NCI-H2171 treated with DMSO at 0.1 percent for 48 hours (cell line): Measurements from ENCODE around the gene AP2M1.

Experiments used
- DNase-seq: peaks from one replicate; lab custom pipeline; 2025; lab: John Stamatoyannopoulos, UW

The AP2M1 gene

DNA sequence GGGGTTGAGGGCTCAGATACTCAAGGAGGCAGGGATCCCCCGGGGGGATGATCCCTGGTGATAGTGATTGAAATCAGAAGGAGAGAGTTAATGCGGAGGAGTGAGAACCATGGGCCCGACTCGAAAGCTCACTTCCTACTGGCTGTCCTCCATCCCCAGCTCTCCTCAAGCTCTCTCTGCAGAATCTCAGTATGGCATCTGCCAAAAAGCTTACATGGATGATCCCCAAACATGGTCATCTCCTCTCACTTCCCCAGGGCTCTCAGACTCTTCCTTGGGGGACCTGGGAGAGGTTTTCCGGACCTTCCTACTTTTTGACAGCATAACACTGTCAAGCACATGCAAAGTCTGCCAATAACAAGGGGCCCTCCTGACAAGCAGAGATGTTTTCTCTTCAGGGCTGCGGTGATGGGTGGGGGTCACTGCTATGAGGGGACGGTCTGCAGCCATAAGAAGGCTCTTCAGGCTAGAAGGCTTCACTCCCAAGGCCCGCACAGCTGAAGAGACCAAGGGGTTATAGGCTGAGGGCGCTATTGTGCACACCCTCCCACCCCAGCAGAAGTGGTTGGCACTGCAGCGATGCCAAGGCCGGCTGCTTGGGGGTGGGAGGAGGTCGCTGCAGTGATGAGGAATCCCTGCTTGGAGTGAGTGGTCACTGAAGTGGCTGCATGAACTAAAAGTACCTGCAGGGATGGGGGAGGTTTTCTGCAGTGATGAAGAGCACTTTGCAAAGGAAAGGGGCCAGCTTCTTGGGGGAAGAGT lies 53.9 kb downstream of the AP2M1 start:
- DNase-seq, result no peak

DNA sequence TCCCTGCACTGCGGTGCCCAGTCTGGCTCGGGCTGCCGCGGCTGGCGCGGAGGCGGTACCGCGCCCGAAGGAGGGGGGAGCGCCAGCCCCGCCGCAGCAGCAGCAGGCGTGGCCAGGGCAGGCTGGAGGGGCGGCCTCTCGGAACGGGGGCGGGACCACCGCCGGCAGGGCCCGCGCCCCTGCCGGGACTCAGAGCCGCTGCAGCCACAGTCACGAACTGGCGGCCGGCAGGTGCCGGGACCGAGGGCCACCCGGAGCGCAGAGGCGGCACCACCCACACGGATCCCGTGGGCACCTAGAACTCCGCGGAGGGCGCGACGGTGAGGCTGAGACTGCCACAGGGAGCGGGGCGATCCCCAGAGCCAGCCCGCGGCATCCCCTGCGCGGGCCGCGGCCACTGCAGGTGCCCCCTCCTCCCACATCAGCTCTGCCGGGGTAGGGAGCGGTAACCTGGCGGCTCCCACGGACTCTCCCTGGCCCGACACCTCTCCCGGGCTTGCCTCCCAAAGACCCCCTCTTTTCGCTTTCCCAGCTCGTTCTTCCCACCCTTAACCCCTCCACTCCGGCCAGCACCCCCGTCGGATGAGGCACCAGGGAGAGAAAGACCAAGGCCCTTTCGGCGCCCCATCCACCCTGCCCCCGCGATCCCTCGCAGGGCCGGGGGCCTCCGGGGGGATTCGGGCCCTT lies 54.9 kb downstream of the AP2M1 start, which contains the start of gene VWA5B2:
TSS of gene VWA5B2 (plus strand) at position 192 of the 687 bp plus-strand sequence. CDS start 944 bp downstream, outside the sequence.
- peak; percentile 82 for DNase-seq

DNA sequence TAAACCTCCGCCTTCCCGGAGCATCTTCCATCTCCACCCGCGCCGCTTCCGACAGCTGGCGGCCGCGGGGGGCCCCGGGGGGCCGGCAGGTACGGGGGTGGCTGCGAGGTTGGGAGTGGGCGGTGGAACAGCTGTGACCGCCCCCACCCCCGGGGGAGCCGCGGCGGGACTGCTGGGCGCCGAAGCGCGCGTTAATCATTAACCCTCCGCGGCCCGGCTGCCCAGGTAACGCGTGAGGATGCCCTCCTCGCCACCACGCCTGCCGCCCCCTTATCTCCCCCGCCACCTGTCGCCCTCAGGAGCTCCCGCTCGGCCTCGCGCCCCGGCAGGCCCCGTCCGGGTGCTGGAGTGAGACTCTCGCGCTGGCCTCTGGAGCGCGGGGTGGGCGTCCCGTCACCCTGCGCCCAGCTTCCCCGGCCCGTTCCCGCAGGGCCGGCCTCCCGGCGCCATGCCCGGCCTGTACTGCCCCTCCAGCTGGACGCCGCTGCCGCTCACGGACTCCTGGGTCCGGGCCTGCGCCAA lies 55.5 kb downstream of the AP2M1 start:
- DNase-seq, result peak; percentile 80

DNA sequence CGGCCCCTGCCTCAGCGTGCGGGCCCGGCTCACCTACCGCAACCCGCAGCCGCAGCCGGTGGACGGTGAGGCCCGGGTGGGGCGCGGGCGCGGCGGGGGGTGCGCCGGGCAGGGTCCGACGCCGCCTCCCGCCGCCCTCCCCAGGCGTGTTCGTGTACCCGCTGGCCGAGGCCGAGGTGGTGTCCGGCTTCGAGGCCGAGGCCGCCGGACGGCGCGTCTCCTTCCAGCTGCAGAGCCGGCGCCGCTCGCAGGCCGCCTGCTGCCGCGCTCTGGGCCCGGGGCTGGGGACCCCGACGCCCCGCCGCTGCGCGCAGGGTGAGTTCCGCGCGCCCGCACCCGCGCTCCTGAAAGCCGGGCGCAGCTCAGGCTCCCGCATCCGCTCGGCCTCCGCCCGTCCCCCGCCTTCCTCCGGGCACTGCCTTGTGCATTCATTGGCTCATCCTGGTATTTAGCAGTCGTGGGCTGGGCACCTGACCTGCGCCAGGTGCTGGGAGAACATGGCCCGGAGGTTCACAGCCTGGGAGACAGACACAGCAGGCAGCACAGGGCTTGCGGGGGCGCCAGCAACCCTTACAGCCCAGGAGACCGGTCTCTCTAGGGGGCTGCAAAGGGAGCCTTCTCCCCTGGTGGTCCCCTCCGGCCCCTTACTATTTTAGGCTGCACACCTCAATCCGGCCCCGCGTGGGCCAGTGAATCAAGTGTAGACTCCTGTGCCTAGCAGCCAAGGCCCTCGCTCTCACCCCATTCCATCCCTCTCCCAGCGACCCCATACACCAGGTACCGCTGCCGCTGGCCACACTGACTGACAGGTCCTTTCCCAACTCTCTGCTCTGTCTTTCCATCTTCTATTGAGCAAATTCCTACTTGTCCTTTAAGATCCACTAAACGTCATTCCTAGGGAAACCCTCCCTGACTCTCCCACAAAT lies 56.2 kb downstream of the AP2M1 start:
- peak; percentile 74 for DNase-seq

DNA sequence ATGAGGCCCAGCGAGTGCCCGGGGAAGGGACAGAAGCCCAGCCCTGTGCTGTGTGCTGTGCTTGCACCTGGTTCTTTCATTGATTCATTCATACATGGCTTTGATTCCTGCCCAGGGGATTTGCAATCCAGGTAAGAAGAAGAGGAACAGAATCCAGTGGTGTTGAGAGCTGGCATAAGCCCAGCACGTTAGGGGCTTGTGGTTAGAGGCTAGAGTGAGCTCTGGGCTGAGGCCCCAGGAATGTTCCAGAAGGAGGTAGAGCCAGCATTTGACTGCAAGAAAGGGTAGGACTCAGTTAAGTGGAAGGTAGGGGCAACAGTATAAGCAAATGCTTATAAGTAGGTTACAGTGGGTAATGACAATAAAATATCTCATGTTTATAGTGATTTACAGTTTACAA lies 57.0 kb downstream of the AP2M1 start:
- peak; percentile 16 for DNase-seq

DNA sequence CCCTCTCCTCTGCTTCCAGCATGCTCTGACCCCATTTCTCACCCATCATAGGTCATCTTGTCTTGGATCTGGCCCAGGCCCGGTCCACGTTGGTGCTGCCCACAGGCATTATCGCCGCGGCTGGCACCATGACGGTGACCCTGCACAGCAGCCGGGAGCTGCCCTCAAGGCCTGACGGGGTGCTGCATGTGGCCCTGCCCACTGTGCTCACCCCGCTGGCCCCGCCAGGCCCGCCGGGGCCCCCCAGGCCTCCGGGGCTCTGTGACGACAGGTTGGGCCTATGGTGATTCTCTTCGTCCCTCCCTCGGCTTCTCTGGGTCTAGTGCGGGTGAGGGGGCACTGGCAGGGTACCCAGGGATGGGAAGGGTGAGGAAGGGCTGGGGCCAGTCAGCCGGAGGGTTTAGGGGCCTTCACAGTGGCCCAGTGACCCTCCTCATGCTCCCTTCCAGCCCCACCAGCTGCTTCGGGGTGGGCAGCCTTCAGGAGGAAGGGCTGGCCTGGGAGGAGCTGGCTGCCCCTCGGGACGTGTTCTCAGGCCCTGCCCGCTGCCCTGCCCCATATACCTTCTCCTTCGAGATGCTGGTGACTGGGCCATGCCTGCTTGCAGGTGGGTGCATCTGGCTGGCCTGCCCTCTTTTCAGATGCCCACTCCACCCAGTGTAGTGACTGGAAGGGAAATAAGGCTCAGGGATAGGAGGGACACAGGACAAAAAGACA lies 58.6 kb downstream of the AP2M1 start:
- DNase-seq, result no peak
